ENCODE measurements around the gene ZWILCH.

The ZWILCH gene

DNA sequence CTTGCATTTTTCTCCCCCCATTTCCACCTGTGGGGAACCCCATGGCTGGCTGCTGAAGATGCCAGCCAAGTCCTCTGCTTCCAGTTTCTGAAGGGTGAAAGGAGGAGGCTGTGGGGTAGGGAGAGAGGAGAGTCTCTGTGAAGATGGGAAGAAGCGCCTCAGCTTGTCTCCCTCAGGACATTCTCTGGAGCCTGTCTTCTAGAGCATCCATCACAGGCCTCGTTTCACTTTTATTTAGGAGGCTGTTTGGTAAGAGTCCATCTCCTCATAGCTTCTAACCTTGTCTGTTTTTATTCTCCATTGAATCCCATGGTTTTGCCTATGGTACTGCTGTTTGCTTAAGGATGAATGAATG is 69.4 kb downstream of the ZWILCH start:
- no peaks in the 10 kb centered on the region for H4K20me1 ChIP-seq (ENCODE audit: insufficient read depth, low read length)
- no peaks in the 10 kb centered on the region for H3K36me3 ChIP-seq (replicated peaks; ENCODE audit: insufficient read depth, low read length)
- H3K9me3 ChIP-seq (replicated peaks; ENCODE audit: insufficient read depth, low read length), result no peaks in the 10 kb centered on the region
- no peak for TF ChIP-seq EZH2phosphoT487 (IDR thresholded peaks at IDR 0.05; ENCODE audit: low read length)
- TF ChIP-seq EZH2 (optimal IDR thresholded peaks at IDR 0.05; ENCODE audit: low read depth, low read length), result no peak
- TF ChIP-seq, protein P1, sequence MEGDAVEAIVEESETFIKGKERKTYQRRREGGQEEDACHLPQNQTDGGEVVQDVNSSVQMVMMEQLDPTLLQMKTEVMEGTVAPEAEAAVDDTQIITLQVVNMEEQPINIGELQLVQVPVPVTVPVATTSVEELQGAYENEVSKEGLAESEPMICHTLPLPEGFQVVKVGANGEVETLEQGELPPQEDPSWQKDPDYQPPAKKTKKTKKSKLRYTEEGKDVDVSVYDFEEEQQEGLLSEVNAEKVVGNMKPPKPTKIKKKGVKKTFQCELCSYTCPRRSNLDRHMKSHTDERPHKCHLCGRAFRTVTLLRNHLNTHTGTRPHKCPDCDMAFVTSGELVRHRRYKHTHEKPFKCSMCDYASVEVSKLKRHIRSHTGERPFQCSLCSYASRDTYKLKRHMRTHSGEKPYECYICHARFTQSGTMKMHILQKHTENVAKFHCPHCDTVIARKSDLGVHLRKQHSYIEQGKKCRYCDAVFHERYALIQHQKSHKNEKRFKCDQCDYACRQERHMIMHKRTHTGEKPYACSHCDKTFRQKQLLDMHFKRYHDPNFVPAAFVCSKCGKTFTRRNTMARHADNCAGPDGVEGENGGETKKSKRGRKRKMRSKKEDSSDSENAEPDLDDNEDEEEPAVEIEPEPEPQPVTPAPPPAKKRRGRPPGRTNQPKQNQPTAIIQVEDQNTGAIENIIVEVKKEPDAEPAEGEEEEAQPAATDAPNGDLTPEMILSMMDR (IDR thresholded peaks at IDR 0.05; ENCODE audit: low read length), result no peak
- no peaks in the 10 kb centered on the region for H3F3A ChIP-seq (ENCODE audit: insufficient read depth, low read length)
- H3K27me3 ChIP-seq (replicated peaks; ENCODE audit: insufficient read depth, low read length), result no peaks in the 10 kb centered on the region
- H3K9ac ChIP-seq (ENCODE audit: low read length), result no peak overlapping the region
- no peak for DNase-seq
- no peaks in the 10 kb centered on the region for H3K79me2 ChIP-seq (ENCODE audit: low read length)
- no peak overlapping the region for H3K4me3 ChIP-seq (ENCODE audit: low read length)
- no peaks in the 10 kb centered on the region for H3K9me2 ChIP-seq (replicated peaks; ENCODE audit: insufficient read depth, low read length)
- no peak overlapping the region for H3K27ac ChIP-seq (ENCODE audit: low read length)
- no peak overlapping the region for H2AFZ ChIP-seq (ENCODE audit: low read length)
- no peaks in the 10 kb centered on the region for H3K4me1 ChIP-seq (ENCODE audit: low read length)
- no peak overlapping the region for H3K4me2 ChIP-seq (ENCODE audit: low read depth, low read length)

DNA sequence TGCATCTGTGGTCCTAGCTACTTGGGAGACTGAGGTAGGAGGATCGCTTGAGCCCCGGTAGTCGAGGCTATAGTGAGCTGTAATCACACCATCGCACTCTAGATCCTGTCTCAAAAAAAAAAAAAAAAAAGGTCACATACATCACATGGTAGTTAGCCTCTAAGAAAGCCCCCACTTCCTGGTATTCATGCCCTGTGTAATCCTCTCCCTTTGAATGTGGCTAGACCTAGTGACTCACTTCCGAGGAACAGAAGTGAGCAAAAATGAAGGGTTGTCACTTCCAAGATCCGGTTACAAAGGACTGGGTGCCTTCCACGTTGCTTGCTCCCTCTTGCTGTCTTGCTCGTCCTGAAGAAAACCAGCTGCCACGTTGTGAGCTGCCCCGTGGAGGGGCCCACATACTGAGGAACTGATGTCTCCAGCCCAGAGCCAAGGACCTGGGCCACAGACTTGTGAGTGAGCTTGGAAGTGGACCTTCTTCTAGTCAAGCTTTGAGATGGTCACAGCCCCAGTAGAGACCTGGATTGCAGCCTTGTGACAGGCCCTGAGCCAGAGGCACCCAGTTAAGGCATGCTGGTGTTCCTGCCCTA is 73.3 kb downstream of the ZWILCH start:
- no peaks in the 10 kb centered on the region for H3K4me1 ChIP-seq (ENCODE audit: low read length)
- no peak for DNase-seq
- H3K27ac ChIP-seq (ENCODE audit: low read length), result no peak overlapping the region
- TF ChIP-seq EZH2 (optimal IDR thresholded peaks at IDR 0.05; ENCODE audit: low read depth, low read length), result no peak
- TF ChIP-seq EZH2phosphoT487 (IDR thresholded peaks at IDR 0.05; ENCODE audit: low read length), result no peak
- TF ChIP-seq, protein P1 (IDR thresholded peaks at IDR 0.05; ENCODE audit: low read length), result no peak
- no peak overlapping the region for H2AFZ ChIP-seq (ENCODE audit: low read length)
- H3K4me2 ChIP-seq (ENCODE audit: low read depth, low read length), result no peak overlapping the region
- H4K20me1 ChIP-seq (ENCODE audit: insufficient read depth, low read length), result no peaks in the 10 kb centered on the region
- no peaks in the 10 kb centered on the region for H3K79me2 ChIP-seq (ENCODE audit: low read length)
- H3K9me2 ChIP-seq (replicated peaks; ENCODE audit: insufficient read depth, low read length), result no peaks in the 10 kb centered on the region
- no peaks in the 10 kb centered on the region for H3K9me3 ChIP-seq (replicated peaks; ENCODE audit: insufficient read depth, low read length)
- no peaks in the 10 kb centered on the region for H3F3A ChIP-seq (ENCODE audit: insufficient read depth, low read length)
- H3K36me3 ChIP-seq (replicated peaks; ENCODE audit: insufficient read depth, low read length), result no peaks in the 10 kb centered on the region
- H3K27me3 ChIP-seq (replicated peaks; ENCODE audit: insufficient read depth, low read length), result no peaks in the 10 kb centered on the region
- H3K9ac ChIP-seq (ENCODE audit: low read length), result no peak overlapping the region
- H3K4me3 ChIP-seq (ENCODE audit: low read length), result no peak overlapping the region

DNA sequence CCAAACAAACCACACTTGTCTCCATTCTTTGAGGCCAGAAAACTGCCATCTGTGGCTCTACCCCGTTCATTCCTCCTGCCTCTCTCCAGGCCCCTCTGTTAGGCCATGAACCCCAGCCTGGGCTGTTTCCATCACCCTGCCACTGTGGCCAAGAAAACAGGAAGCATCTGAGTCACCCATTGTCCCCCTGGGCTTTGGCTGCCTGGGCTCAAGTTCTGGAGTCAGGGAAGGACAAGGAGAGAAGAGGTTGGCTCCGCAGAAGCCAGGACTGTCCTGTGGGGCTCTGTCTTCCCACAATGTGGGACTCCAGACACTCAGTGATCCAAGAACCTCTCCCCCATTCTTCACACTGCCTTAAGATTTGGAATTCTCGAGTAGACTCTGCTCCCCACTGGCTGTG is 75.5 kb downstream of the ZWILCH start:
- no peaks in the 10 kb centered on the region for H3K9me2 ChIP-seq (replicated peaks; ENCODE audit: insufficient read depth, low read length)
- no peaks in the 10 kb centered on the region for H3F3A ChIP-seq (ENCODE audit: insufficient read depth, low read length)
- H3K27ac ChIP-seq (ENCODE audit: low read length), result no peak overlapping the region
- TF ChIP-seq EZH2phosphoT487 (IDR thresholded peaks at IDR 0.05; ENCODE audit: low read length), result no peak
- TF ChIP-seq, protein P1 (IDR thresholded peaks at IDR 0.05; ENCODE audit: low read length), result no peak
- no peak for TF ChIP-seq EZH2 (optimal IDR thresholded peaks at IDR 0.05; ENCODE audit: low read depth, low read length)
- H3K27me3 ChIP-seq (replicated peaks; ENCODE audit: insufficient read depth, low read length), result no peaks in the 10 kb centered on the region
- no peak overlapping the region for H2AFZ ChIP-seq (ENCODE audit: low read length)
- no peak overlapping the region for H3K4me2 ChIP-seq (ENCODE audit: low read depth, low read length)
- H3K9ac ChIP-seq (ENCODE audit: low read length), result no peak overlapping the region
- H4K20me1 ChIP-seq (ENCODE audit: insufficient read depth, low read length), result no peaks in the 10 kb centered on the region
- no peak overlapping the region for H3K4me3 ChIP-seq (ENCODE audit: low read length)
- DNase-seq, result no peak
- no peaks in the 10 kb centered on the region for H3K79me2 ChIP-seq (ENCODE audit: low read length)
- H3K36me3 ChIP-seq (replicated peaks; ENCODE audit: insufficient read depth, low read length), result no peaks in the 10 kb centered on the region
- no peaks in the 10 kb centered on the region for H3K4me1 ChIP-seq (ENCODE audit: low read length)
- H3K9me3 ChIP-seq (replicated peaks; ENCODE audit: insufficient read depth, low read length), result no peaks in the 10 kb centered on the region
